Upper lobe of left lung (tissue), 4 donors: ENCODE measurements around the gene SORCS3.

Experiments used
- CTCF ChIP-seq, 6 experiments: fragments of 450-650 bp in 4 of 6; fragments of 200-600 bp in 2 of 6; sonication (generic) in 2 of 6; IDR thresholded peaks; one replicate each; pipeline ENCODE4 v1.5.1; 2016 to 2019; ENCODE audit warnings: antibody characterized with exemption in 6 of 6
- EP300 ChIP-seq, 4 donors: sonication (generic); formaldehyde crosslinking; IDR thresholded peaks; one replicate each; pipeline ENCODE4 v1.5.1; 2017; ENCODE audit warnings: antibody characterized with exemption in 4 of 4, control low read depth in 2 of 4
- POLR2A ChIP-seq, 4 donors: fragments of 450-650 bp; IDR thresholded peaks; one replicate each; pipeline ENCODE4 v1.5.1; 2016 to 2017; ENCODE audit warnings: antibody characterized with exemption in 4 of 4, mild to moderate bottlenecking in 2 of 4
- POLR2AphosphoS5 ChIP-seq, 2 donors: sonication (generic); formaldehyde crosslinking; IDR thresholded peaks; one replicate each; pipeline ENCODE4 v1.5.1; 2017; ENCODE audit warnings: antibody characterized with exemption in 2 of 2

- TF ChIP-seq POLR2A (IDR thresholded peaks at IDR 0.05) (no peak), CTCF (IDR thresholded peaks at IDR 0.05) (no peak), EP300 (IDR thresholded peaks at IDR 0.05) (no peak), POLR2AphosphoS5 (IDR thresholded peaks at IDR 0.05) (no peak)
Observed at GRCh38 chr10:104895981-104896380, 254.9 kb downstream of the SORCS3 start.
